Measurements from ENCODE around the gene LRRC4B.
"Not testable (repeated sequence)": the region's sequence is repeated elsewhere in the genome, so short reads cannot be mapped to it uniquely, and the experiment has no call there.

LRRC4B gene

DNA sequence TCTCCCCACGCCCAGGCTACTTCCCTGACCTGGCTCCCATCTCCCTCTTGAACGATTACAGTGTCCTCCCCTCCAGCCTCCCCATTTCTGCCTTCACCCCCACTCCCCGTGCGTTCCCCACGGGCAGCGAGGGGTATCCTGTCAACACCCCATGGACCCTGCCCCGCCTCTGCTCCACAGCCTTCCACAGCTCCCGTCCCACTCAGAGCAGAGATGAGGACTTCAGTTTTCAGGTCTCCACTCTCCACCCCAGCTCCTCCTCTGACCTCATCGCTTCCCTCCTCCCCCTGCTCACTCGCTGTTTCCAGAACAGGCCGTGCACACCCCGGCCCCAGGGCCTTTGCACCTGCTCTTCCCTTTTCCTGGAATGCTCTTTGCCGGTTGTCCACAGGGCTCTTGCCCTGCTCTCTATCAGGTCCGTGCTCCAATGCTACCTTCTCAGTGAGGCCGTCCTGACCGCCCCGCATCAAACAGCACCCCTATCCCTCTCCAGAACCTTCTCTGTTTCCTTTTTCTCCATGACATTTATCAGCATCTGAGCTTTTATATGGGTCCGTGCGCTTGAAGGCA lies 15.0 kb downstream of the LRRC4B start:
- ATAC-seq (no peak), DNase-seq (no peak)

DNA sequence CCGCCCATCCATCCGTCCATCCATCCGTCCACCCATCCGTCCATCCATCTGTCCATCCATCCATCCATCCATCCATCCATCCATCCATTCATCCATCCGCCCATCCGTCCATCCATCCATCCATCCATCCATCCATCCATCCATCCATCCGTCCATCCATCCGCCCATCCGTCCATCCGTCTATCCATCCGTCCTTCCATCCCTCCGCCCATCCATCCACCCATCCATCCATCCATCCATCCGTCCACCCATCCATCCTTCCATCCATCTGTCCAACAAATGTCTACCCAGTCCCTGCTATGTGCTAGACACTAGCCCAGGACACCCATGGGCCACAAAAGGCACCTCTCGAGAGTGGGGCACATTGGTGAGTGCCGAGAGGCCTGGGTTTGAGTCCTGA lies 15.7 kb downstream of the LRRC4B start:
- no peak for ATAC-seq
- no peak for DNase-seq

DNA sequence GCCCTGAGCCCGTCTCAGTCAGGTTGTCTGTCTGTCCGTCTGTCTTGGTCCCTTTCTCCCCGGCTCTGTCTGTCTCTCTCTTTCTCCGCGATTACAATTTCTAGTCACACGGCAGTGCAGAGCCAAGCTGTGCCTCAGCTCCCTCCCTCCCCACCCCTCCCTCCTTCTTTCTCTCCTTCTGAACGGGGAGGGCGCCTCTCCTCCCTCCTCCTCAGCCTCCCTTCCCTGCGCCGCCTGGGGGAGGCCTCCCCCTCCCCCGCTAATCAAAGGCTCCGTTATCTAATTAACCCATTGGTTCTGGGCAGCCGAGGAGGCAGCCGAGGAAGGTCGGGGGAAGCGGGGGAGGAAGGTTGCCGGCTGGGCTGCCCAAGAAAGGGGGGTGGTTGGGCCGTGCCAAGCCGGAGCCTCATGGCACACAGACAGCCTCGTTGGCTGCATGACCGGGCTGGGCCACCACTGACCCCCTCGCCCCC lies 16.5 kb downstream of the LRRC4B start:
- no peak for DNase-seq
- ATAC-seq = no peak

DNA sequence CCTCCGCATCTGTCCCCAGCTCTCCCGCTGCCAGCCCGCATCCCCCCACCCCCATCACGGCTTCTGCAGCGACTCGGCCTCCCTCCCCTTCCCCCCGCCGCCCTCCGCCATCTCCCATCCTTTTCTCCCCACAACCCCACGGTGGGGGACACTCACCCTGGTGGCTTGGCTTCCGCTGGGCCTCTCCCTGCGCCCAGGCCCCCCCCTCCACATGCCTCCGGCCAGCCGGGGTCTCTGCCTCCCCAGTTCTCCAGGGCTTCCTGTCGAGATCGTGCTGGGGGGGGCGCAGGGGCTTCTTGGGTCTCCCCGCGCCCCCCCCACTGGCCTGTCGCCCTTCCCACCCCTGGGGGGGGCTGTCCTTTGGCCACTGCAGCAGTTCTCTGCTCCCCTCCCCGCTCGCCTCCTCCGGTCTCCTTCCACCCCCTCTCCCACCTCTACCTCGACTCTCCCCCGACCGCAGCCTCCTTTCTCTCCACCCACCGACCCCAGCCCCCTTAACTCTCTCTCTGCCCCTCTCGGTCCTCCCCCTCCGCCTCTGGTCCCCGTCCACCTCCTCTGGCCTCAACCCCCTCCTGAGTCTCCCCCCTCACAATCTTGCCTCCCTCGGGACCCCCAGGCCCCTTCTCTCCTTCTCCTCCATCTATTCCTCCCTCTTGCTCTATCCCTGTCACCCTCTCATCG lies 17.1 kb downstream of the LRRC4B start:
- ATAC-seq = no peak
- DNase-seq = no peak

DNA sequence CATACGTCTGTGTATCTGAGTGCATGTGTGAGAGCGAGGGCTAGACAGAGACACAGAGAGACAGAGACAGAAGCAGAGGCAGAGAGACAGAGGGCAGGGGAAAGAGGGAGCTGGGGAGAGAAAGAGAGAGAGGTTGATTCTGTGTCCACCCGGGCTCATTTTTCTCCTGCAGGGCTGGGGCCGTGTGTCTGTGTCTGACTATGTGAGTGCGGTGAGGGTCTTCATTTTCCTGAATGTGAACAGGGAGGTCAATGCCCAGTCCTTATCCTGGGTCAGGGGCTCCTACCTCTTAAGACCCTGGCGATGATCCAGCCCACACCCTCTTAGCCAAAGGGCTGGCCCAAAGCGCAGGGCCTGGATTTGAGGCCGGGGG lies 17.7 kb downstream of the LRRC4B start:
- ATAC-seq = no peak
- no peak for DNase-seq

DNA sequence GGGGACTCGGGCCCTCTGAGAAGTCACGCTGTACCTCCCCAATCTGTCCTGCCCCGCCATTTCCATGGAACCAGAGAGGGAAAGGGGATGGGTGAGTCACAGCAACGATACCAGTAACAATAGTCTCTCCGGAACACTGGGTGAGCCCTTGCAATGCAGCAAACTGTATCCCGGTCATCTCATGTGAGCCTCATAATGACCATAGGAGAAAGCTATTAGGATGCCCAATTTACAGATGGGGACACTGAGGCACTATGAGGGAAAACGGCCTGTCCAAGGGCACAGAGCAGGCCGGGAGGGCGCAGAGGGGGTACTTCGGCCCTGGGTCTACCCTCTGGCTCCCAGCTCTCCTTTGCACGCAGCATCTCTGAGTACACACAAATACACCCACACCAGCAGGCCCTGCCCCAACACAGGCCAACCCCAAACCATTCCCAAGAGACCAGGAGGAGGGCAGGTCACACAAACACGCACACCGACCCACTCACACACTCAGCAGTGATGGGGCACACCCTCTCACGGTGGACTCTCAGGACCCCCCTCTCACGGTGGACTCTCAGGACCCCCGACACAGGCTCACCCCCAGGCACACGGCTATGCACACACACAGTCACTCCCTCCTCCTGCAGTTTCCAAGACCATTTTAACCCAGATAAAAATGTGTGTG lies 18.2 kb downstream of the LRRC4B start:
- ATAC-seq = no peak
- DNase-seq = no peak

DNA sequence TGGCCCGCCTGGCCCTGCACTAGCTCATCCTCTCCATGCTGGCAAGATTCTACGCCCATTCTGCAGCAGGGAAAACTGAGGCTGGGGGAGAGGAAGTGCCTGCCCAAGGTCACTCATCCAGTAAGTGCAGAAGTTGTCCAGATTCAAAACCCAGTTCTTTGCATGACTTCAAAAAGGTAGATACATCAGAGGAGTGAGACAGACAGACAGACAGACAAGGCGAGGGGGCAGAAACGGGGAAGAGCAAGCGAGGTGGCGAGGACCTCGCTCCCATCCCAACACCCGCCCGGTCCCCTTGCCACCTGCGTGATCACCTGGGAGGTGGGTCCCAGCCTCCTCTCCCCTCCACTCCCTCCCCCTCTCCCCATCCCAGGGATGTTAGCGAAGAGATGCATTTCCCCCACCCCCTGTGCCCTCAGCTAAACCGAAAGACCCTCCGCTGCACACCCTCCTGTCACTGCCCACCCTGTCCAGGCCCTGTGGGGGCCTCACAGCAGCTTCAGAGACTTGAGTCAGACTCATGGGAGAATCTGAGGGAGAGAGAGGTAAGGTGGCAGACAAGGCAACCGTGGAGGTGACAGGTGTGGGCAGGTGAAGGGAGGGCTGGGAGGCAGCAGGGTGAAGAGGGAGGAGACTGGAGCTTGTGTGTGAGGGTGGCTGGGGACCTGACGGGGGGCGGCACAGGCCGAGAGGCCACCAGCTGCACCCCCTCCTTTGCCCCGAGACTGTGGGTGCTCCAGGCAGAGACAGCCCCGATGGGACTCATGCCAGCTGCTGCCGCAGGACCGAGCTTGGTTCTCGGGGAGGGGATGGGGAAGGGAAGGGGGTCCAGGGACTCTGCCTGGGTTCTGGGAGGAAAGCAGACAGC lies 18.9 kb downstream of the LRRC4B start:
- DNase-seq = no peak
- ATAC-seq = no peak

DNA sequence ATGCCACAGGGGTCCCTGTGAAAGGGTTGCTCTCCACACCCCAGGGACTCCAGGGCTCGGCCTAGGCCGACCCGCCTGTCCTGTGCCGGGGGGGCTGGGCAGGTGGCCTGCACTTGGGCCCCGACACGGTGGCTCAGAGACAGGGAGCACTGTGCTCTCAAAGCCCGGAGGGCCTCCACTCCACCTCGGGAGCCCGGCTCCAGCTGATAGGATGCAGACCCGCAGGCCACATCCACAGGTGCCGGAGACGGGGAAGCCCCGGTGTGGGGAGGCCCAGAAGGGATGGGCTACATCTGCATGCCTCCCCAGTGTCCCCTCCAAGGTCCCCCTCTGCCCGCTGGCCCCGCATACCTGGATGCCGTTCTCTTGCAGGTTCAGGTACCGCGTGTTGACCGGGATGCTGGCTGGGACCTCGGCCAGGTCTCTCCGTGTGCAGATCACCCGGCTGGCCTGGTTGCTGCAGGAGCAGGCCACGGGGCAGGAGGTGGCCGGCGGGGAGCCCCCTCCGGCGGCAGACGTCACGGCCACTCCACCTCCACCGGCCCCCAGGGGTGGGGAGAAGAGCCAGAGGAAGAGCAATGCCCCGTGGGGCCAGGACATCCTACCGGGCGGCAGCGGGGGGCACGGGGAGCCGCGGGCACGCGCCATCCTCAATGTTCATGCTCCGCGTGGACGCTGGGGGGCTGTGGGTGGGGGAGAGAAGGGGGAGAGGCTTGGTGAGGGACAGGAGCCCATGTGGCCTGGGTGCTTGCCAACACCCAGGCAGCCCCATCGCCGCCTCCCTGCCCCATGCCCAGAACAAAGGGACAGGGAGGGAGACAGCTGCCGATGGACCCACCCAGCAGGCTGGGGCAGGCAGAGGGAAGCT lies 19.8 kb downstream of the LRRC4B start:
- ATAC-seq = no peak
- no peak for DNase-seq

DNA sequence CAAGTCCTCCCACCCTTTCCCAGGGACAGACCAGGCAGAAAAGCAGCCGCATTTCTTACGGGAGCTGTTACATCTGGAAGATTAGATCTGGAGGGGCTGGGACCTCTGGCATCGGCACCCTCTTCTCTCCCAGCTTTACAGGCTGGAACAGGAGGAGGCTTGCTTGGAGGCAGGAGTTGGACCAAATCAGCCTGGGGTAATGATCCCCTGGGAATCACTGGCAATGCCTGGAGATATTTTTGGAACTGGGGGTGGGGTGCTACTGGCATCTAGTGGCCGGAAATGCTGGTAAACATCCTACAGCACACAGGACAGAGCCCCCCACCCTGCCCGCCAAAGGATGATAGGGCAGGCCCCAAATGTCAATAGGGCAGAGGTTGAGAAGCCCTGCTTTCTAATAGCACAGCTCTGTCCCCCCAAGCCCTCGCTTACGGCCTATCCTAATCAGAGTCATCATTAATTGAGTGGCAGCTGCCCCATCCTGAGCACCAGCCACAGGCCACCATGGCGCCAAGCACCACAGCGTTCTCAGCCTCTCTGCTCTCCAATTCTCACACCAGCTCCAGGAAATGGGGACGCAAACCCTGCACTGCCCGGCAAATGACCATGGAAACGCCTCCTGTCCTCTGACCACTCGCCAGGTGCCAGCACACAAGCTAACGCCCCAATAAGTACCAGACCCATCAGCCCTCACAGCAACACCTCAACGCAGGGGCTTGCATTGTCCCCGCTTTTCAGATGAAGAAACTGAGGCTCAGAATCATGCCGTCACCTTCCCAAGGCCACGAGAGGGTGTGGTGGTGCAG lies 20.6 kb downstream of the LRRC4B start:
- DNase-seq (no peak), ATAC-seq (no peak)

DNA sequence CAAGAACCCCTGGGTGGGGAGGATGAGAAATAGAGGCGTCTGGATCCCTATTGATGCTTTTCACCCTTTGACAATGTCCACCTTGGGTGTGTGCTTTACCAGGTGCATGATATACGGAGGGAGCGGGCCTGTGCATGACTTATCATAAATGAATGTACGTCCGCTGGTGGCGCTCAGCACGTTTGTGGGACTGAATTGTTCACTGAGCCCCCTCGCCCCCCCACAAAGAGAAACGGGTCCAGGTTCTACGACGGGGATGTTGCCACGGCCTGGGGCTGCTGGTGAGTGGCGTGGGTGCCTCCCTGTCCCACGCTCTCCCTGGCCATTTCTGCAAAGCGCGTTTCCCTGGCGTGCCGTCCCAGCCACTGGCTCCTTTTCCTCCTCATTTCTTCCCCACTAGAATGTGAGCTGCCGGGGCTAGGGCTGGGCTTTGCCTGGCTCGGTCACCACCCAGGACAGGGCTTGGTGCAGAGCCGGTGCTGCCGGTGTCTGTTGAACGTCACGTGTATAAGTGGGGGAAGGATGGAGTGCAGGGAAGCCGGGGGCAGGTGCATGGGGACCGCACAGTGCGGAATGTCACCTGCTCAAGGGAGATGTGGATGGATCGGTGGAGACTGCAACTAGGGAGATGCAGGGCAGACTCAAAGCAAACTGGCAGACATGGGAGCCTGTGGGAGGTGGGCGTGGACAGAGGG lies 21.6 kb downstream of the LRRC4B start:
- DNase-seq (no peak), ATAC-seq (no peak)

DNA sequence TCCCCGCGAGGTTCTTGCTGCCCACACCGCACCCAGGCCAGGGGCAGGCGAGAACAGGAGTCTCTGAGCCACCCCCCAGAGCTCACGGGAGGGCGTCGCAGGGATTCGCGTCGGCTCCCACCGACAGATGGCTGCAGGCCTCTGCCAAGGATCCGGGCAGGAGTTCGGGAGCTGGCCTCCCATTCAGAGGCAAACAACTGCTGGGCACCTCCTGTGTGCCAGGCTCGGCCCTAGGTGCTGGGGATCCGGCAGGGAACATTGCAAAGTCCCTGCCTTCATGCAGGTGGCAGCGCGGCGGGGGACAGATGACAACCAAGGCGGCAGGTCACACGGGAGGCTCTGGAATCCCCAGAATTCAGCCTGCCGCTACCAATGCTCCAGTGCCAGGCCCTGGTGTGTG lies 25.3 kb downstream of the LRRC4B start:
- ATAC-seq = no peak
- DNase-seq = no peak

DNA sequence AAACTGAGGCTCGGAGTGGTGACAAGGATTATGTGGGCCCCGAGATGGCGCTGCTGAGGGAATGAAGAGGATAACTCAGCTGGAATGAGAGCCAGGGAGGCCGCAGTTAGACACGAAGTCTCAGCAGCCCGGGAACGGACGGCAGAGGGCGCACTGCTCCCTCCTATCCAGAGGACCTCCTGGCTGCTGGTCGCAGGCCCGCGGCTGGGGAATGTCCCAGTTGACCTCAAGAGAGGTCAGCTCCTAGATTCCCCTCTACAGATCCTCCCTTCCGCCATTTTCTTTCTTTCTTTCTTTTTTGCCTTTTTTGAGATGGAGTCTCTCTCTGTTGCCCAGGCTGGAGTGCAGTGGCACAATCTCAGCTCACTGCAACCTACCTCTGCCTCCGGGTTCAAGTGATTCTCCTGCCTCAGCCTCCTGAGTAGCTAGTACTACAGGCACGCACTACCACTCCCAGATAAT lies 30.4 kb downstream of the LRRC4B start:
- ATAC-seq = peak; percentile 66
- DNase-seq = peak; percentile 84

DNA sequence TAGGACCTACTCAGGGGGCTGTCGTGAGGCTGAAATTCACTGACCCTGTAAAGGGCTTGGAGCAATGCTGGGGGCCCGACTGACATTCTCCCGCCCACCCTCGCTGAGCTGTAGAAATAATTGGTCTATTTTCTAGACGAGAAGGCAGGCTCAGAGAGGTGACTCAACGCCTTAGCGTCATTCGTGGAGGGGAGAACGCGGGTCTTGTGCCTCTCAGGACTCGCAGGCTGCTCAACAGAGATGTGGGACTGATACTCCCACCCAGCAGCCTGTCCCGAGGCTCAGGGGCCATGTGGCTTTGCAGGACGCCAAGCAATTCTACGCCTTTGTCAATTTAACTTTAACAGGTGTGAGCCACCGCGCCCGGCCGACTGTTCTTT lies 30.9 kb downstream of the LRRC4B start:
- DNase-seq (no peak), ATAC-seq (no peak)

DNA sequence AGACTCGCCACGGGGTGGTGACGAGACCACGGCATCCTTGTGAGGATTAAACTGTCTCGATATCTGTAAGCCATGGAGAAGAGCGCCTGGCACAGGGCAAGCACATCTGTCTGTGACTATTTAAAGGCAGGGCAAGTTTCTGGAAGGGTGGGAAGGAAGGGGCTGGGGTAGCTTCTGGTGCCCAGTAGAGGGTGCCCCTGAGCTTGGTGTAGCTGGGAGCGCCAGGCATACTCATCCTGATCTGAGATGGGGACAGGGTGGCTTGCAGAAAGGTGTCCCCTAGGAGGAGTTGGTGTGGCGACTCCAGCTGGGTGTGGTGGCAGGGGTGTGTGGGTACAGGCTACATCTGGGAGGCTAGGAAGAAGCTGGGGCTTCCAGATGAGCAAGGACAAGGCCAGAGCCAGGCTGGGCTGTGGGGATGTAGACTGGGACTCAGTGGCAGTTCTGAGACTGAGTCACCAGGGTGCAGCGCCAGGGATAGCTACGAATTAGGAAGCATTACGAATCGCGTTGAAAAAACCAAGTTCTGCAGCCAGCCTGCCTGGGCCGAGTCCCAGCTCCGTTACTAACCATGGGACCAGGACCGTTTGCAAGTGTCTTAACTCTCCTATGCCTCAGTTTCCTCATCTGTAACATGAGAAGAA lies 31.5 kb downstream of the LRRC4B start:
- DNase-seq (no peak), ATAC-seq (no peak)

DNA sequence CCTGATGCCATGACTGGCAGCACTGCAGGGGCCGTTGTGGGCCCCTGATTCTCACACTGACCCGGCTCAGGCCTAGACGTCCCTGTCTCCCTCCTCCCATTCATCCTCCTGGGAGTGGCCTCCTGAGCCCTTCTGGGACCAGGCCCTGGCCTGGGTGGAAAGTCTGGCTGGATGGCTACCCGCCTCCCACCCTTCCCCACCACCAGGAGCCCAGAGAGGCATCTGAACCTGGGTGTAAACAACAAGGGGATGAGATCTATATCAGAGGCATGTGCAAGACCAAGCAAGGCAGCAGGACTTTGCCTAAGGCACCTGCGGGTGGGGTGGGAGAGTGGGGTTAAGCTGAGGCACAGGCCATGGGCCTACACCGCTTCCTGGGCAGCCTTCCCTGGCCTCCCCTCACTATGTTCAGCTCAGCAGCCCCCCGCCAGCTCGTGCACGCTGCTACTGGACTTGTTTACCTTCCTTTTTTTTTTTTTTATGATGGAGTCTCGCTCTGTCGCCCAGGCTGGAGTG lies 32.5 kb downstream of the LRRC4B start:
- DNase-seq = no peak

DNA sequence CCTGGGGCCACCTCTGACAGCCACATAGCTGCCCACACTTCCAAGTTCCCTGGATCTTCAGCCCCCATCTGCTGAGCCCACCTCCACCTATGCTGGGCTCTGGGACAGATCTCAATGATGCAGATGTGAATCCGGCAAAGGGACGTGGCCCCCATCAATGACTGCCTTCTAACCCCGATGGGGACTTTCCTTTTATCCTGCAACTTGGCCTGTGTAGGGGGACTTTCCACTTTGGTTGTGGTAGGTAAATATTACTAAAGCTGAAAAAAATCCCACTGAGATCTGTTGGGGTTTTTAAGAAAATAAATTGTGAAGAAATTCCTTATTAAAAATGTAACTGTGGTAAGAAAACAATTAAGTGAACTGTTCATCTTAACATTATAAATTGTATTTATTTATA lies 33.8 kb downstream of the LRRC4B start:
- peak; percentile 16 for ATAC-seq
- DNase-seq = no peak

More for the DNA sequence above, 32.5 kb downstream of the LRRC4B start:
- ATAC-seq = no peak

DNA sequence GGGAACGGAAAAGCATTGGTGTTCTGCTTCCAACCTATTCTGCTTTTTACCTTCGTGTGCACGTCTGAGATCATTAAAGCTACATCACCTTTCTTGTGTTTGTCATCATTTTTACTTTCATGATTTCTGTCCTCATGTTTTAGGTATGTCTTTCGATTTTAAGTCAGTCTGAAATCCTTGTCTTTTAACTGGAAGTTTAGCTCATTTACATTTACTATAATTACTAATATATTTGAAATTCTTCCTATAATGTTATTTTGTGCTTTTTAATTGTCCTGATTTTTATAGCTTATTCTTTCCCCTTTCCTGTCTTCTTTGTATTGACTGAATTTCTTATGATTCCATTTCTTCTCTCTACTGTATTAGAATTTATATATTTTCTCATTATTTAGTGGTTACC lies 35.3 kb downstream of the LRRC4B start:
- DNase-seq = no peak

DNA sequence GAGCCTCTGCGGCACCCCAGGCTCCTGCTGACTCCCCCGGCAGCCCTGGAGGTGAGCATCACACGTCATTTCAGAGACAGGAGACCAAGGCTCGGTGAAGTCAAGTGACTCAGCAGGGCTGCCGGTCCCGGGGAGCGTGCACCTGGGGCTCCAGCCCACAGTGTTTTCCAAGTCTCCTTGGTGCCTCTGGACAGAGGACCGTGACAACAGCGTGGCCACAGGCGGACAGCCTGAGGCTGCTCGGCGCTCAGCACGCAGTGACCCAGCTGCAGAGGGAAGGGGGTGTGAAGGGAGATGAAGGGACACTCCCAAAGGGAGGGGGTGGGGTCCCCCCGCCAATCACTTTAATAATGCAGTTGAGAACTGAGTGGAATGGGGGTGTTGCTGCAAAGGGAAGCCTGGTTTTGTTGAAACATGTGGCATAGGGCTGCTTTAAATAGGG lies 37.0 kb downstream of the LRRC4B start:
- no peak for DNase-seq
- no peak for ATAC-seq

More for the DNA sequence above, 35.3 kb downstream of the LRRC4B start:
- no peak for ATAC-seq

DNA sequence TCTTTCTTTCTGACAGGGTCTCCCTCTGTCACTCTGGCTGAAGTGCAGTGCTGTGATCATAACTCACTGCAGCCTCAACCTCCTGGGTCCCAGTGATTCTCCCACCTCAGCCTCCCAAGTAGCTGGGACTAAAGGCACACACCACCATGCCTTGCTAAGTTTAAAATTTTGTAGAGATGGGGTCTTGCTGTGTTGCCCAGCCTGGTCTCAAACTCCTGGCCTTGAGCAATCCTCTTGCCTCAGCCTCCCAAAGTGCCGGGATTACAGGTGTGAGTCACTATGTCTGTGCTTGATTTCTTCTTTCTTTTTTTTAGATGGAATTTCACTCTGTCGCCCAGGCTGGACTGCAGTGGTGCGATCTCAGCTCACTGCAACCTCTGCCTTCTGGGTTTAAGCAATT lies 40.2 kb downstream of the LRRC4B start:
- DNase-seq, ATAC-seq: not testable (repeated sequence)

All from stimulated activated naive CD8-positive, alpha-beta T cell treated with anti-CD3 and anti-CD28 coated beads, Interleukin-15, Interleukin-2, amounts not matched to agents 100 U/mL and 50 U/mL, for 24 hours (primary cell).